Esophagus squamous epithelium (tissue), 5 donors: ENCODE results near the gene DOCK1. TPM values are rescaled to one million over a fixed set of nuclear protein-coding genes. Genes with fewer than 3 reads are reported as not detected.

Experiments
- DNase-seq: peaks from one replicate; lab custom pipeline; 2025; lab: John Stamatoyannopoulos, UW
- H3K27ac ChIP-seq, 4 donors: fragments of 200-600 bp; sonication (generic); one replicate each; pipeline ENCODE4 v1.5.1; 2016 to 2019; ENCODE audit warnings: mild to moderate bottlenecking in 1 of 4
- H3K27me3 ChIP-seq, 4 donors: fragments of 200-600 bp; sonication (generic); 1 replicate in 3 of 4; 2 replicates in 1 of 4; pipeline versions ENCODE4 v1.5.1 to v1.6.0; 2017 to 2021; ENCODE audit warnings: antibody characterized with exemption in 1 of 4
- H3K36me3 ChIP-seq, 3 donors: fragments of 200-600 bp; sonication (generic); one replicate each; pipeline ENCODE4 v1.5.1; 2016 to 2019
- H3K4me1 ChIP-seq, 3 donors: fragments of 200-600 bp; sonication (generic); one replicate each; pipeline ENCODE4 v1.5.1; 2017 to 2019
- H3K4me3 ChIP-seq, 4 donors: fragments of 200-600 bp; sonication (generic); 1 replicate in 3 of 4; 2 replicates in 1 of 4; pipeline ENCODE4 v1.5.1; 2016 to 2019; ENCODE audit warnings: mild to moderate bottlenecking in 2 of 4, moderate library complexity in 1 of 4
- H3K9me3 ChIP-seq, 3 donors: fragments of 200-600 bp; sonication (generic); one replicate each; pipeline ENCODE4 v1.5.1; 2016 to 2019
- CTCF ChIP-seq, 6 experiments: fragments of 450-650 bp in 4 of 6; fragments of 200-600 bp in 2 of 6; sonication (generic) in 2 of 6; IDR thresholded peaks; one replicate each; pipeline ENCODE4 v1.5.1; 2016 to 2019; ENCODE audit warnings: antibody characterized with exemption in 6 of 6, mild to moderate bottlenecking in 4 of 6, moderate library complexity in 4 of 6
- POLR2A ChIP-seq, 4 donors: fragments of 450-650 bp; IDR thresholded peaks; one replicate each; pipeline ENCODE4 v1.6.1; 2017; ENCODE audit warnings: antibody characterized with exemption in 4 of 4, mild to moderate bottlenecking in 4 of 4, moderate library complexity in 3 of 4
- WGBS, 2 donors: methylation state at CpG; one replicate each; pipeline ENCODE4 v1.1.5; 2018; 5-methylcytosine and 5-hydroxymethylcytosine counted together
- intact Hi-C: fragments of 100-400 bp; cut with DNase I; formaldehyde crosslinking; loops from one replicate; pipeline ENCODE4 v1.15.0; 2022
- total RNA-seq, 4 donors: library from RNA; depleted of rRNA; stranded (reverse); fragments of >200 nt; gene quantifications; one replicate each; pipeline ENCODE4 v1.1.0, GENCODE V29; 2016
- donor health status: DM: yes; HTN: yes; CAD: no.

The DOCK1 gene
- total RNA-seq, 4 donors from 2014 or later: 31.8 to 83.4 (median 49.8) TPM

DNA sequence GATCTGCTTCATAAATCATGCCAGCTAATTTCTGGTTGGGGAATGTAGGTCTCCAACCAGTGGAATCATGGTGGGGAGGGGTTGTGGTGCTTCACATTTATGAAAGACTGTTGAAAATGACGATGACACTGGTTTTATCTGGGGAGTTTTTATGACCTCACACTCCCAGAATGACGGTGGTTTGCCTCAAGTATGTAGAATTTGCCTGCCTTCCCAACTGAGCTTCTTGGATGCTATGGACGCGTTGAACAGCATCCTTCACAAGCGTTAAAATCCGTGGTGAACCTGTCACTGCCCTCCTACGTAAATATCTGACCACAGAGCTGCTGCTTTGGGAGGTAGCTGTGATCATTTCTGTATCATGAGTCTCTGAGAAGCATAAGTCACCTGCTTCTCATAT, 287.9 kb downstream of the DOCK1 start:
- WGBS, 2 donors: 74 to 82% methylated on average over 7 of the region's 7 CpGs
- TF ChIP-seq CTCF (IDR thresholded peaks at IDR 0.05) (no peak), POLR2A (IDR thresholded peaks at IDR 0.05) (no peak)
- no peaks in the 10 kb centered on the region for H3K9me3 ChIP-seq
- H3K27ac ChIP-seq: no peak overlapping the region
- H3K27me3 ChIP-seq: peaks cover 0 to 40% (median 0%) of the 10 kb centered on the region in 4 donors
- no peak for DNase-seq
- intact Hi-C loops: no loop called here
- H3K36me3 ChIP-seq: no peaks in the 10 kb centered on the region
- no peak overlapping the region for H3K4me3 ChIP-seq
- H3K4me1 ChIP-seq: peaks cover 10 to 25% (median 22%) of the 10 kb centered on the region in 3 donors

DNA sequence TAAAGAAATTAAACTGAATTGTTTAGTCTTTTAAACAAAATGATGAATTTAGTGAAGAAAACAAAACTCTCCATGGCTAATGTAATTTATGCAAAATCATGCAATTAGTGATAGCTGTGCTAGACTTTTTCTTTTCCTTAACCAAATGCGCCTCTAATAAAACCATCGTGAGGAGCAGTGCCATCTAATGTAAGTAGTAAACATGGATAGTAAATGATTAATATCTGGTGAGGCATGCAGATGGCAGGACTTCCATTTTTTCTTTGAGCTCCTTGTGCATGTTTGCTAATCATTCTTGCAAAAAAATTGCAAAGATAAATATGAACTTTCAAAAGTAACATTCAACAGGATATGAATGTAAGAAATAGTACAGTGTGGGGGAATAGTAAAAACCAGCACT, 288.9 kb downstream of the DOCK1 start:
- Histone ChIP-seq H3K27ac (no peak overlapping the region), H3K27me3 (peaks cover 0 to 40% (median 0%) of the 10 kb centered on the region in 4 donors), H3K4me1 (peaks cover 10 to 25% (median 22%) of the 10 kb centered on the region in 3 donors), H3K9me3 (no peaks in the 10 kb centered on the region), H3K4me3 (no peak overlapping the region), H3K36me3 (no peaks in the 10 kb centered on the region)
- no peak for TF ChIP-seq CTCF (IDR thresholded peaks at IDR 0.05)
- no peak for TF ChIP-seq POLR2A (IDR thresholded peaks at IDR 0.05)
- no peak for DNase-seq
- intact Hi-C loops: no loop called here
- WGBS, 2 donors: 76 to 78% methylated on average over 2 of the region's 2 CpGs

- WGBS, 2 donors: 67 to 87% methylated on average over 12 to 16 of the region's 16 CpGs
- Histone ChIP-seq H3K36me3 (no peaks in the 10 kb centered on the region), H3K4me3 (peak overlapping the region in 1 of 4 donors; percentile 46), H3K27ac (no peak overlapping the region), H3K27me3 (peaks cover 0 to 40% (median 0%) of the 10 kb centered on the region in 4 donors), H3K9me3 (no peaks in the 10 kb centered on the region), H3K4me1 (peaks cover 10 to 25% (median 22%) of the 10 kb centered on the region in 3 donors)
- TF ChIP-seq POLR2A (IDR thresholded peaks at IDR 0.05) (no peak), CTCF (IDR thresholded peaks at IDR 0.05) (no peak)
- DNase-seq: no peak
- intact Hi-C loops: no loop called here
These were observed 289.4 kb downstream of the DOCK1 start for GRCh38 chr10:127194599-127194998.

DNA sequence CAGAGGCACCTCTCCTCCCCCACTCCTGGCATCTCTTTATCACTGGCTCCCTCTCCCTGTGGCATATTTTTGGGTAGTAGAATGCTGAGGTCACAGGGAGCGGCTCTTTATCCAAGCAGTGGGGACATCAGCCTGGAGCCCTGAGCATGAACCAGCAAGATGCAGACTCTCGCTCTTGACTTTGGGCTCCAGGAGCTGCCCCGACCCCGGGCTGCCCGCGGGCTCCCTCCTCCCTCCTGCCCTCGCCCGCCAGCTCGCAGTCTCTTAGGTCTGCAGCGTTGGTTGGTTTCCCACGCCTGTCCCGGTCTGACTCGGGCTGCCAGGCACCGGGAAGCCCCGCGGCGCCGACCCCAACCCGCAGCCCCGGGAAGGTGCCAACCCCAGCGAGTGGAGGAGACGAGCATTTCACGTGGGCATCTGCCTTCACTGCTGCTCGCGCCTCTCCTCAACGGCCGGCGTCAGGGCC, 289.8 kb downstream of the DOCK1 start:
- Histone ChIP-seq H3K27ac (no peak overlapping the region), H3K36me3 (no peaks in the 10 kb centered on the region), H3K9me3 (no peaks in the 10 kb centered on the region), H3K4me1 (peaks cover 10 to 25% (median 22%) of the 10 kb centered on the region in 3 donors), H3K27me3 (peaks cover 0 to 40% (median 0%) of the 10 kb centered on the region in 4 donors), H3K4me3 (peak overlapping the region in 3 of 4 donors; percentile 31 to 67 (median 46))
- intact Hi-C loops: no loop called here
- TF ChIP-seq CTCF (IDR thresholded peaks at IDR 0.05) (no peak), POLR2A (IDR thresholded peaks at IDR 0.05) (no peak)
- DNase-seq: no peak
- 8 to 30% methylated on average over 9 to 11 of the region's 28 CpGs for WGBS, 2 donors

DNA sequence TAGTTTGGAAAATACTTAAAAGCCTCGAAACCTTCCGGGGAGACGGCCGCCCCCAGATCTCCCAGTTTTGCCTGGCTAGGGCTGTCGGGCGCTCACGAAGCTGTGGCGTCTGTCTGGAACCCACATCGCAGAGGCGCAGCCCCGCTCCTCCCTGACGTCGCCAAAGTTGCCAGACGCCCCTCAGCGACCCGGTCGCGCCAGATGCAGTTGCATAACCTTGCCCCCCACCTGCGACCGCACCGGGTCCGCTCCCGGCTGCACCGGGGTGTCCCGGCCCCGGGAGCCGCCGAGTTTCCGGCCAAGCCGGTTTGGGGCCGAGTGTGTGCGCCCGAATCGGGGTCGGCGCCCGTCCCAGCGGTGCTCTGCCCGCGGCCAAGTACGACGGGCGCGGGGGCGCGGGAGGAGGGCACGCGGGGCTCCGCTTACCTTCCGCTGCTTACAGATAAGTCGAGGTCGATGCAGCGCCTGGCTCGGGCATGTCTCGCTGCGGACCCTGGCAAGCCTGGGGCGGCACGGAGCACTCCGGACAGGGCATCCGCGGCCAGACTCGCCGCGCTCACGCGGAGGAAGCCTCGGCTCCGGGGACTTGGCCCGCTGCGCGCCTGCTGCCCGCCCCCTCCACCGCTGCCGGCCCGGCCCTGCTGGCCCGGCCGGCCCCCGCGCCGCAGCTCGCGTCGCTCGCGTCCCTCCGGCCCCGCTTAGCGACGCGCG, 290.5 kb downstream of the DOCK1 start:
- H3K4me1 ChIP-seq: peaks cover 10 to 25% (median 22%) of the 10 kb centered on the region in 3 donors
- no peaks in the 10 kb centered on the region for H3K9me3 ChIP-seq
- H3K36me3 ChIP-seq: peaks cover 0 to 3% (median 0%) of the 10 kb centered on the region in 3 donors
- H3K27me3 ChIP-seq: peaks cover 0 to 40% (median 0%) of the 10 kb centered on the region in 4 donors
- H3K27ac ChIP-seq: no peak overlapping the region
- WGBS, 2 donors: no CpG with 5 or more reads among the region's 91 CpGs
- no peak for DNase-seq
- no peak for TF ChIP-seq POLR2A (IDR thresholded peaks at IDR 0.05)
- no peak for TF ChIP-seq CTCF (IDR thresholded peaks at IDR 0.05)
- H3K4me3 ChIP-seq: peak overlapping the region; percentile 23 to 67 (median 38)
- intact Hi-C loops: no loop called here
